ENCODE data around the gene SCN4A.
A peak's percentile ranks its signal among the peaks of the same experiment; 100 is the strongest.
"Not testable (repeated sequence)": the region's sequence is repeated elsewhere in the genome, so short reads cannot be mapped to it uniquely, and the experiment has no call there.

Gene SCN4A

DNA sequence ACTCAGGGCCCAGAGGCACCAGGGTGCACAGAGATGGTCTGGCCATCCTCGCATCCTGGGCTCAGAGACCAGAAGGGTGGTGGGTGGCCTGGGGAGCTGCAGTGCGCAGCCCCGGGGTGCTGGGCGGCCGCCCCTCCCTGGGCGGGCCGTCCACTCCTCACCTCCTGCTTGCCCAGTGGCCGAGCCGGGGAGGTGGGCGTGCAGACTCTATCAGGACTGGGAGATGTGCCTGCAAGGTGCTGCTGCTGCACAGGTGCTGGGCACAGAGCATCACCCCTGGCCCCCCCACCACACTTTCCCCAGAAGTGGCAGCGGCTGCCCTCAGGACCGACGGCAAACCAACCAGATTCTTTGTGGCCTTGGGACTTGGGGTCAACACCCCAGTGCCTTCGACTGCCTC is at the start of gene SCN4A:
Gene SCN4A (minus strand): TSS at position 123 of the 400 bp plus-strand sequence. CDS start 77 bp downstream, at position 46.
- DNase-seq = no peak

DNA sequence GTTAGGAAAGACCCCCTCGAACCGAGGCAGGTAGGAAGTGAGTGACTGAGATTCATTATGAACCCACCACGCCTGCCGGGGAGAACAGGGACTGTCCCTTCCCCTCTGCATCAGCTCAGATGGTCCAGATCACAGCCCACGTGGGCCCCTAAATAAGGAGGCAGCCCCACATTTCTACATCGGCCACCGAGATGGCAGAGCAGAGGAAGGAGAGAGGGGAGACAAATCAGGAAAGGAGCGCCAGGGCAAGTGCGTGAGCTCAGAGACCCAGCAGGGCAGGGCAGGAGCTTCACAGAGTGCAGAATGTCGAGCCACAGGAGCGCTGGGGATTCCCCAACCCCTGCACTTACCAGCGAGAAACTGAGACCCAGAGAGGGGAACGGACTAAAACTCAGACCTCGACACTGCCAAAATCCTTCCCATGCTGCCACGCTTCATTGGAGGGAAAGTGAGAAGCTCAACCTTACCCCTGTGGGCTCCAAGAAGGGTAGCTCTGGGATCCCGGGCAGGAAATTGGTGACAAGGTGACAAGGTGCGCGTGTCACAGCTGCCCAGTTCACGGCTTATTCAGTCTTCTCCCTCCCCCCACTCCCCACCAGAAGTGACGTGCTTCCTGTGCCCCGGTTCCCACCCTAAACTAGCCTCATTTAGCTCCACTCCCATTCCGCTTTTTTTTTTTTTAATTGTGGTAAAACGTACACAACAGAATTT is 47.5 kb upstream of the SCN4A start, which contains the start of gene ICAM2:
Gene ICAM2 (minus strand): TSS at position 578 of the 711 bp plus-strand sequence. CDS start 13,942 bp downstream, outside the sequence.
- peak; percentile 97 for DNase-seq

DNA sequence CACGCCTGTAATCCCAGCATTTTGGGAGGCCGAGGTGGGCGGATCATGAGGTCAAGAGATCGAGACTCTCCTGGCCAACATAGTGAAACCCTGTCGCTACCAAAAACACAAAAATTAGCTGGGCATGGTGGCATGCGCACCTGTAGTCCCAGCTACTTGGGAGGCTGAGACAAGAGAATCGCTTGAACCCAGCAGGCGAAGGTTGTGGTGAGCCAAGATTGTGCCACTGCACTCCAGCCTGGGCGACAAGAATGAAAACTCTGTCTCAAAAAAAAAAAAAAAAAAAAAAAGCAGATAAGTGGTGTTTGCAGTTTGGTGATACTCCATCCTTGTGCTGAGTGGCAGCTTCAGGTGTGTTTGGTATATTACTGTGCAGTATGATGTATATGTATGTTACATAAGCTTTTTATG is 46.8 kb upstream of the SCN4A start:
- DNase-seq = not testable (repeated sequence)

DNA sequence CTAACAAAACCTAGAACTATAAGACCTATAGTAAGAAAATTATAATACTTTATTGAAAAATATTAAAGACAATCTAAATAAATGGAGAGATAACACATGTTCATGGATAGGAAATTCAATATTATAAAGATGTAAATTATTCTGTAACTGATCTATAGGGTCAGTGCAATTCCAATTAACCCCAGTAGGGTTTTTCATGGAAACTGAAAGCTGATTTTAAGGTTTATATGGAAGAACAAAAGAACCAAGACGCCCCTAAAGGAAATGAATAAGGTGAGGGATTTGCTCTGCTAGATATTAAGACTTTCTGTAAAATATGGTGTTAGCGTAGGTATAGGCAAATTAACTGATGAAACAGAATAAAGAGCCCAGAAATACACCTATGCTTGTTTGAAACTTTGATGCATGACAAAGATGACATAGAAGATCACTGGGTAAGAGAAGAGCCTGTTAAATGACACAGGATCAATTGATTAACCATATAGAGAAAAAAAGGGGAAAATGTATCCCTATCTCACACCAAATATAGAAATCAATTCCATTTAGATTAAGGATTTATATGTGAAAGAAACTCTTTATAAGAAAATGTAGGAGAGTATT is 44.8 kb upstream of the SCN4A start:
- DNase-seq = peak; percentile 54

DNA sequence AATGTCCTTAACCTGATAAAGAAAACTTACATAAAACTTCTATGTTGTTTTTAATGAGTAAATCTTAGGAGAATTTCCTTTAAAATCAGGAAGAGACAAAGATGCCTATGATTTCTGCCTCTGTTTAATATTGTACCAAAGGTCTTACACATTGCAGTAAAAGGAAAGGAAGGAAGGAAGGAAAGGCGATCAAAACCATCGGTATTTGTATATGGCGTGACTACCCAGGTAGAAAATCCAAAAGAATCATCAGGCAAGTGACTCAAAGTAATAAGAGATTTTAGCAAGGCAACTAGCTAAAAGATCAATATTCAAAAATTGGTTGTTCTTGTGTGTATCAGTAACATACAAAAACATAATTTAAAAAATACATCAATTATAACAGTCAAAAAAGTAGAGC is 44.3 kb upstream of the SCN4A start:
- no peak for DNase-seq

DNA sequence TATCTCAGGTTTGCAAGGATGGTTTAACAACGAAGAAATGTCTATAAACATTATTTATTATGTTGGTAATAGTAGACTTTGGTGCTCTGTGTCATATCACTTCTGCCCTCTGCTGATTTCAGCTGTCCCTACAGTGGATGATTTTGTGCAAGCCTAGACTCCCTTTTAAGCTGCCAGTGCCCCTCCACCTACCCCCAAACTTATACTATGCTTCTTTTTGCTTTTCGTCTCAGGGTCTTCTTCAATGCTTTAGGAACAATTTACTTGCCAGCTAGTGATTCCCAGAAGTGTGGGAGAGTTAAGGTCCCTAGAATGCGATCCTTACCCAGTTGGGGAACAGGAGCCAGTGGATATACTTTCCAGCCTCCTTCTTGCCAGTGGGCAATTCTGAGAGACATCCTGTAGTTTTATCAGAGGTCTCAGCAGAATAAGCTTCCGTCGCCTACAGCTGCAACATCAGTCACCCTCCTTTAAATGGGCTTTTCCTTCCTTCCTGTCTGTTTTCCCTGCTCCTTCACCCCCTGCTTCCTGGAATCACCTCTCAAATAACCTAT is 43.6 kb upstream of the SCN4A start:
- DNase-seq = peak; percentile 48

DNA sequence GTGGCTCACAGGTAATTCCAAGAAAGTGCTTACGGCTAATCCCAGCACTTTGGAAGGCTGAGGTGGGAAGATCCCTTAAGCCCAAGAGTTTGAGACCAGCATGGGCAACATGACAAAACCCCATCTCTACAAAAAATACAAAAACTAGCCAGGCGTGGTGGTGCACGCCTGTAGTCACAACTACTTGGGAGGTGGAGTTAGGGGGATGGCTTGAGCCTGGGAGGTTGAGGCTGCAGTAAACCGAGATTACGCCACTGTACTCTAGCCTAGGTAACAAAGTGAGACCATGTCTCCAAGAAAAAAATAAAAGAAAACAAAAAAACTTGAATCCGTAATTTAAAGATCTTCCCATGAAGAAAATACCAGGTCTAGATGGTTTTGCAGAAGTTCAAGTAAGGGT is 42.7 kb upstream of the SCN4A start:
- no peak for DNase-seq

DNA sequence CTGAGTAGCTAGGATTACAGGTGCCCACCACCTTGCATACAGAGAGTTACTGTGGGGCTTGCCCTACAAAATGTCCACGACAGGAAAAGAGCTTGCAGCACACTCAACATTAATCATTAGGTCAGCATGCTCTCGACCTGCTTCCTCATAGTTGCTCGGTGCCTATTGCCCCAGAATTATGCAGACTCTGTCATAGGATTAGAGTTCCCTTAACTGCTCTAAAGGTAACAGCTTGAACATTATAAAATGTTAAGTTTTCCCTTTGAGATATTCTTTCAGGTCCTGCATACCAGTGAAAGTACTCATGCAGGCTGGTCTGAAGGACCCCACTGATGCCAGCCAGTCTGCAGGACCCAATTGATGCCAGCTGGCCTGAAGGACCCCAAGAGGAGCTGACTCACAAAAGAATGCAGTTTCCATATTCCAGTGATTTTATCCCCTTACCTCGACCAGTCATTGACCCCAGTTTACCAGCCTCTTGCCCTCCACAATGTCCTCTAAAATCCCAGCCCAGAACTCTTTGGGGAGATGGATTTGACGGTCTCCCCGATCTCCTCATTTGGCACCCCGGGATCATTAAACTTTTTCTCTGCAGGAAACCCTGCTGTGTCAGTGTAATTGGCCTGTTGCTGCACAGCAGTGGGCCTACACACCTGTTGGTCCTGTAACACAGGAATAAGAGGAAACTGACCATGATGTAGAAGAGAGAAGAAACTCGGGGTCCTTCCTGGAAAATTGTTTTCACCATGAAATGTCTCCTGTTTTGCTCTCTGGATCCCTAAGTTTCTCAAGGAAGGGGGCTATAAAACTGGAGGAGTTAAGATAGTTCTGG is 37.1 kb upstream of the SCN4A start:
- no peak for DNase-seq

DNA sequence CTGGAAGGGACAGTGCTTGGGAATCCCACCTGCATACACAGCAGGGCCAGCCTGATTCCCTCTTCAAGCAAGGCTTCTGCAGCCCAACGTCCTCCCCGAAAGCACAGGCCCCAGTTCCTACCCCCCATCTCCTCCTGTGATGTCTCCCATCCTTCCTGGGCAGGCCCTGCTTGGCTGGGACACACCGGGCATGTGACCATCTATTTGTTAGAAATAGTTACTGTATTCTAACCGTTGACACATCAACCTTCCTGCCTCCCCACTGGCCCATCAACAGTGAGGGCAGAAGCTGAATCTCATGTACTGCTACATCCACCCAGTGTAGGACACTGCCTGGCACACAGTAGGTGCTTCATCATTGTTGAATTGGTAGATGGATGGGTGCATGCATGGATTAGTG is 36.1 kb upstream of the SCN4A start:
- no peak for DNase-seq

DNA sequence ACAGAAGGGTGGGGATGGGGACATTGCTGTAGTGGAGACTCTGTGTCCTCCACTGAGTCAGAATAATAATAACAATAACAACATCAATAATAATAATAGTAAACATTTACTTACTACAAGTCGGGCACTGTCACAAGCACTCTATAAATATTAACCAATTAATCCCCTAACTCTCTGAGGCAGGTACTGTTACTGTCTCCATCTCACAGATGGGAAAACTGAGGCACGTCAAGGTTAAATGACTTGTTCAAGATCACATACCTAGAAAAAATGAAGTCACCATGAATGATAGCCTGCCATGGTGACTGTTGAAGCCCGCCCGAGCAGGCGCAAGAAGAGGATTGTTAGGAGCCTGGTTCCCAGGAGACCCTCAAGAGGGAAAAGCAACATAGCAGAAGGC is 35.6 kb upstream of the SCN4A start:
- DNase-seq = no peak

DNA sequence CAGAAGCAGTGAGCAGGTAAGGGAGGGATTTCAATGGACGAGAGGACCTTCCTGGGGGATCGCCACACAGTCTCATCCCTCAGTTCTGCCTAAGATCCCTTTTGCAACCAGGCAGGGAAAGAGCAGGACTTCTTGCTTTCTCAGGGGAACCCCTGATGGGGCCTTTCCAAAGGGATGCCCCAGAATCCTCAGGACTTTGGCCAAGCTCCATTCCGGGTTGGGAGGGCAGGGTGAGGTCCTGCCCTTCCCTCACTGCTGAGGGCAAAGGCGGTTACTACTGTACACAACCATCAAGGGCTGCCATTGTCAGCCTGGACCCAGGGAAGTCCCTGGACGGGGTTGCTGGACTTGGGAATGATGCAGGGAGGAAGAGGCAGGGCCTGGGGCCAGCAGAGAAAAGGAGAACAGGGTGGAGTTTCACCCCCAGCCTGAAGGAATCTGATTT is 35.1 kb upstream of the SCN4A start:
- no peak for DNase-seq

DNA sequence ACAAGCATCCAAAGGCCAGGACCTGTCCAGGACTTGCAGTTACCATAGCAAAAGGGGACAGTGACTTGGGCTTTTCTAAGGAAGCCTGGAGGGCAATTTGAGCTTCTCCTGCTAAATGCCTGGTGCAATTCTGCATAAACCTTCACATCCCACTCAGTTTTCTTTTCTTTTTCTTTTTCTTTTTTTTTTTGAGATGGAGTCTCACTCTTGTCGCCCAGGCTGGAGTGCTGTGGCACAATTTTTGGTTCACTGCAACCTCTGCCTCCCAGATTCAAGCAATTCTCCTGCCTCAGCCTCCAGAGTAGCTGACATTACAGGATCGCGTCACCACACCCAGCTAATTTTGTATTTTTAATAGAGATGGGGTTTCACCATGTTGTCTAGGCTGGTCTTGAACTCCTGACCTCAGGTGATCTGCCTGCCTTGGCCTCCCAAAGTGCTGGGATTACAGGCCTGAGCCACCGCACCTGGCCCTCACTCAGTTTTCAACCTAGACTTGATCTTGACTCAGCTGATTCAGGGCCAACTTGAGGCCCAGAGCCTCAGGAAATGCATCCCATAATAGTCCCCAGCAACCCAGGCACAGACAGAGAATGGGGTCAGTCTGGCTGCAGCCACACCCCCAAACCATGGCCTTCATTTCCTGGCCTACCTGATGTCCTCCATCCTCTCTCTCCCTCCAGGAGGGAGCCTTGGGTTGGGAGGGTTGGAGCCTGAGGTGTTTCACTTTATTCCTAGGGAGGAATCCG is 34.5 kb upstream of the SCN4A start:
- DNase-seq = not testable (repeated sequence)

DNA sequence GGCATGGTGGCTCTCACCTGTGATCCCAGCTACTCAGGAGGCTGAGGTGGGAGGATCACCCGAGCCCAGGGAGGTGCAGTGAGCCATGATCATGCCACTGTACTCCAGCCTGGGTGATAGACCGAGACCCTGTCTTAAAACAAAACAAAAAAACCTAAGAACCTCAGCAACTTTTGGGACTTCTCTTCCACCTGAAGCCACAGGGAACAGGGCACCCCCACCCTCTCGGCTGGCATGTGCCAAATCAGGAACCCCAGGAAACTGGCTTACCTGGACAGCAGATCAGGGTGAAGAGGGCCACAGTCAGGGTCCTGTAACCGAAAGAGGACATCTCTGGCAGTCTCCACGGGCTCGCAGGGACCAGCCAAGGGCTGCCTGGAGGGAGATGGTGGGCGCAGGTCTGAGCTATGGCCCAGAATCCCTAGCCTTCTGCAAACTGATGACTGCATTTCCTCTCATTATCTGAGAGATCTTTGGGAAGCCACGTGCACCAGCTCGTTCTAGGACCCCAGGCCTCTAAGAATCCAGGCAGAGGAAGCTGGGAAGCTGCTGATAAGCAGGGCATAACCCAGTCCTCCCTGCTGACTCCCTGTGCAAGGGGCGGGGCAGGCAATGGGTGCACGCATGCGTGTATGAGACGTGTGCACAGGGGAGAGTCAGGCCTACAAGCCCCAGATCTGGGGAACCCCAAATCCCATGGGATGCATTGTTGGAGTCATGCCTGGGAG is 33.8 kb upstream of the SCN4A start:
- no peak for DNase-seq

DNA sequence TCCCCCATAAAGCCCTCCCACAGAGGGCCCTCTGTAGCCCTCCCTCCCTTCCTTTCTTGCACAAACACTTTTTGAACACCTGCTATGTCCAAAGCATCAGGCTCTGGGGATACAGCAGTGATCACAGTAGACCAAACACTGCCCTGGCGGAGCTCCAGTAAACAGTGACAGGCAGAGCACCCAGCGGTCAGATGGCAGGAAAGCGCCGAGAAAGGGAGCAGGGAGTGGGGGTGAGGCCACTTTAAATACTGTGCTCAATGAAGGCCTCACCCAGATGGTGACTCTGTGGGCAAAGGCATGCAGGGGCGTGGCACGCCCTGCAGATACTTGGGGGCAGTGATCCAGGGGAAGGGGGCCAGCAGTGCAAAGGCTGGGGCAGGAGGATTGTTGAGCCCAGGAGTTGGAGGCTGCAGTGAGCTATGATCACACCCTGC is 33.0 kb upstream of the SCN4A start:
- no peak for DNase-seq

DNA sequence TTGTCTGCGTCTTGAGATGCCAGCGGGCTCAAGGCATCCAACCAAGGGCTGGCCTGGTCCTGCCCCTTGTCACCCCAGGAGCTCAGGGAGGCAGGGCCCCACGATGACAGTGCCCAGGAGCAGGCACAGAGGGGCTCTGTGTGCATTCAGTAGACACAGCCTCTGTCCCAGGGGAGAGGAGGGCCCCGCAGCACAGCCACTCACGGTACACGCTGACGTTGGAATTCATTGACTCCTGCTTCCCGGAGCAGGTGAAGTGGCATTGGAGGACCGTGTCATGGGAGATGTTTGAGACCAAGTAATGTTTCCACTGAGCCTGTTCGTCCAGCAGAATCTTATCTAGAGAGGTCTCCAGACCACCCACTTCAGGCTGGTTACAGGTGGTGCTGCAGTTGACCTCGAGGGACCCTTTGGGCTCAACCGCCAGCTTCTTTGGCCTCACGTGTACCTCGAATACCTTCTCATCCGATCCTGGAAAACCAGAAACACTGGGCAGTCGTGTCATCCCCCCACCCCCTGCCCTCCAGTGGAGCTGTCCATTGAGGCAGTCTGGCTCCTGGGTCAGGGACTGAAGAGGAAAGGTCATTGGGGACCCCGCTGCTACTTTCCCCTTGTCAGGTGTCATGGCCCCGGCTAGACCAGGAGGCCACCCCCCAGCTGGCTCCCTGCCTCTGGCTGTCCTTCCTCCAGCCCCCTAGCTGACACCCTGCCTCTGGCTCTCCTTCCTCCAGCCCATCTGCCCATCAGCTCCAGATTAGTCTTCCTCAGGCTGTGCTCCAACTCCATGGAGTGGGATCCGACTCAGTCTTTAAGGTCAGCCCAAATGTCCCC is 32.4 kb upstream of the SCN4A start:
- no peak for DNase-seq

DNA sequence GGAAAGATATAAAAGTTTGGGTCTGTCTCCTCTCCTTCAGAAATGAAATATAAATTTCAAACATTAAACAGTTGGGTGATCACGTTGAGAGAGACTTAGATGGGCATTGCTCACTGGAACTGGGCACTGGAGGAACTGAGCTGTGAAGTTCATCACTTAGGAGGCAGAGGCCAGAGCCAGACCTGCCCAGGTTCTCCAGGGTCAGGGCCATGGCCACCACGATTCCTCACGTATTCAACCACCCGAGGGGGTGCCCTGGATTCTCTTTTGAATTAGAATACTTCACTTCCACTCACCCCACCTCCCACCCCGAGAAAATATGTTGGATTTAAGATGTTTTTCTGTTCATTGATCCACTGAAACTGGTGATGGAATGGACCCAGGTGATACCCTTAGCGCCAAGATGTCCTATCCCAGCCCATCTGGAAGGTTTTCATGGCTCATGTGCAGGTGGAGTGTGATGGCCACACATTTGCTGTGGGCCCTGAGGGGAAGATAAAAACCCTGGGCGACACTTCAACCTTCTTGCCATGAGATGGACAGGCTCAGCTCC is 31.6 kb upstream of the SCN4A start:
- no peak for DNase-seq

DNA sequence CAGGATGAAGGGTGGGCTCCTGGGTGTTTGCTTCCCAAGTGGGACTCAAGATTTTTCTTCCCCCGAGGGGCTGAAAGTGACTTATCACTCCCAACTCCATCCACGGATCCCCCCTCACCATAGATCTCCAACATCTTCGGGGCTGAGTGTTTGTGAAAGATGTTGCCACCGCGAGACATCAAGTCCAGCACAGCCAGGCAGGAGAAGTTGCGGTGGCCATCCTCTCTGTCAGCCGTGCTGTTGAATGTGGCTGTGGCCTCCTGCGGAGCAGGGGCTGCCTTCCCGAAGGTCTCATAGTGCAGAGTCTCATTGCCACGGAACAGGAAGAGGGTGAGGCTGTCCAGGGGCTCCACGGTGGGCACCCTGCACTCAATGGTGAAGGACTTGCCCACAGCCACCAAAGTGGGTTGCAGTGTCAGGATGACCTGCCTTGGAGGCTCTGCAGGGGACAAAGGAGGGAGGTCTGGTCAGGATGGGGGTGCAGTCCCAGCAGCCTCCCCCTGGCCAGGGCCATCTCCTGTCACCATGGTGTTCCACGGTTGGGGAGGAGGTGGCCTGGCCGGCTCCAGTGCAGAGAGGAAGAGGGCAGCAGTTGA is 30.9 kb upstream of the SCN4A start:
- no peak for DNase-seq

DNA sequence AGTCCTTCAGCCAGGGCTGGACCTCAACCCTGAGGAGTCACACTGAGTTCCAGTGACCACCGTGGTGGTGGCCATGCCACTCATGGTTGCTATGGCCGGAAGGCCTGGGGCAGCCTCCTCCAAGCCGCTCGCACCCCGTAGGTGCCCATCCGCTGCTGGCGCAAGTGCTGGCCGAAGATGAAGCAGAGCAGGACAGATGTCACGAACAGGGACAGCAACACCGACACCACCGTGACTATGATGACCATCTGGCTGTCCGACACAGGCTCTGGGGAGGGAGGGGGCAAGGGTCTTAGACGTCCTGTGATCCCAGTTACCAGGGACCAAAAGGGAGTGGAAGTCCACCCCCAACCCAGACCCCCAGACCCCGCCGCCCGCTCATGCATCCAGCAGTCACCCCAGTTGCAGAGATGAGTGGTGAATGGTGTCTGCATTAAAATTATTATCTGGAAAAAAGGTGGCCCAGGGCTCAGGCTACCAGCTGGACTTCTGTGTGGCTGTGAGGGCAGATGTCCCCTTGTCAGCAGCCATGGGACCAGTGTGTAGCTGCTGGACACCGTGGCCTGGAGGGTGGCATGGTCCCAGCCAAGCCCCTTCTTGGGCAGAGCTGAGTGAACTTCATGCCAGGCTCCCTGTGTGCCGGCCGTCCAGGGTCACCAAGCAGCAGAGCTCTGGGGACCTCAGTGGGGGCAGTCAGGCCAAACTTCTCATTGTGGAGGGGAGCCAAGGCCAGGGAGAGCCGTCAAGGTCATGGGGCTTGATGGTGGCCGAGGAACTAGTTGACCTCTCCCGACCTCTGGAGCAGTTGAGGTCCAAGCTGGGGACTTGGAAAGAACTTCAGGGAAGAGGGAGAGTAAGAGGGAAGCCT is 30.2 kb upstream of the SCN4A start:
- no peak for DNase-seq

Data from CD4-positive, alpha-beta T cell treated with Interleukin-17A for 1 hour (primary cell).